ENCODE results near the gene CCN6. TPM values are rescaled to one million over a fixed set of nuclear protein-coding genes. Genes with fewer than 3 reads are reported as not detected.

The CCN6 gene
- total and polyA plus RNA-seq, 10 donors, result 0.03 TPM; not detected in 9

DNA sequence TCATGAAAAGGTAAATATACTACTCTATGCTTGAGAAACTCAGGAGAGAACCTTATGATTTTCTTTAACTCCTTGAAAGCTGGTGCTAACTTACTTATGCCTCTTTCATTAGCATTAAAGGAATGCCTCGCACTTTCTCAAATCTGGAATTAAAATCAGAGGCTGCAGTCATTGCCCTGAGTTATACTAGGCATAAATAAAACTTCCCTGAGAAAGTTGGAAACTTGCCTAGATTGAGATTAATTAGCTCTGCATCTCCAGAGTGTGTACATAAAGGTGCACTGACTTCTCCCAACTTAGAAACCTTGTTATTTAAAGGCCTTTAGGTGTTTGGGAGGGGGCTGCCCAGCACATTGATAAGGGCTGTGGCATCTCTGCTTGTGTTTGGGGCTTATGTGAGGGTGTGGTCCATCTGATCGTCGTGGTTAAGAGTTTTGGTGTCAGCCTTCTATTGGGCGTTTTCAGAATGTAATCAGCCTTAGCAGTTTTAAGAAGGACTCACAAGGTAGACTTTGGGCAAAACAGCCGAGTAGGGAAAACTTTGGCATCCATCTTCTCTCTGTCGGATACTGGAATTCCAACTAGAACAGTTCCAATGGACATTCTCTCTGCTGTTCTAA, 32.1 kb upstream of the CCN6 start:
- peaks cover 0 to 13% (median 7%) of the 10 kb centered on the region in 8 donors for H3K9me3 ChIP-seq
- no peak overlapping the region for H3K27ac ChIP-seq
- 67 to 84% (median 77%) methylated on average over 6 of the region's 6 CpGs for WGBS, 5 donors
- H3K27me3 ChIP-seq (replicated peaks in 1 of 7), result no peaks in the 10 kb centered on the region
- intact Hi-C loops (cut with DNase I; ENCODE audit: low total_unique reads), result no loop called here
- no peak overlapping the region for H3K4me3 ChIP-seq
- peaks cover 0 to under 1% (median 0%) of the 10 kb centered on the region in 6 donors for H3K4me1 ChIP-seq
- DNase-seq, result no peak
- no peak for TF ChIP-seq POLR2AphosphoS5 (IDR thresholded peaks at IDR 0.05)
- no peak for TF ChIP-seq POLR2A (IDR thresholded peaks at IDR 0.05)
- no peaks in the 10 kb centered on the region for H3K36me3 ChIP-seq

- peaks cover 0 to 10% (median 0%) of the 10 kb centered on the region in 6 donors for H3K4me1 ChIP-seq
Observed at GRCh38 chr6:112022749-112023148, 31.2 kb upstream of the CCN6 start.

GRCh38 chr6:112024464-112024863, 29.4 kb upstream of the CCN6 start:
- intact Hi-C loops (cut with DNase I; ENCODE audit: low total_unique reads), result no loop called here
- no peak for DNase-seq
- Histone ChIP-seq H3K36me3 (no peaks in the 10 kb centered on the region), H3K27me3 (replicated peaks in 1 of 7) (no peaks in the 10 kb centered on the region), H3K9me3 (peaks cover 0 to 13% (median 7%) of the 10 kb centered on the region in 8 donors), H3K4me1 (peaks cover 5 to 27% (median 17%) of the 10 kb centered on the region in 6 donors), H3K4me3 (no peak overlapping the region), H3K27ac (no peak overlapping the region)
- WGBS, 5 donors, result 94 to 97% (median 96%) methylated on average over 4 of the region's 4 CpGs
- TF ChIP-seq POLR2AphosphoS5 (IDR thresholded peaks at IDR 0.05), result no peak
- TF ChIP-seq, protein P1, sequence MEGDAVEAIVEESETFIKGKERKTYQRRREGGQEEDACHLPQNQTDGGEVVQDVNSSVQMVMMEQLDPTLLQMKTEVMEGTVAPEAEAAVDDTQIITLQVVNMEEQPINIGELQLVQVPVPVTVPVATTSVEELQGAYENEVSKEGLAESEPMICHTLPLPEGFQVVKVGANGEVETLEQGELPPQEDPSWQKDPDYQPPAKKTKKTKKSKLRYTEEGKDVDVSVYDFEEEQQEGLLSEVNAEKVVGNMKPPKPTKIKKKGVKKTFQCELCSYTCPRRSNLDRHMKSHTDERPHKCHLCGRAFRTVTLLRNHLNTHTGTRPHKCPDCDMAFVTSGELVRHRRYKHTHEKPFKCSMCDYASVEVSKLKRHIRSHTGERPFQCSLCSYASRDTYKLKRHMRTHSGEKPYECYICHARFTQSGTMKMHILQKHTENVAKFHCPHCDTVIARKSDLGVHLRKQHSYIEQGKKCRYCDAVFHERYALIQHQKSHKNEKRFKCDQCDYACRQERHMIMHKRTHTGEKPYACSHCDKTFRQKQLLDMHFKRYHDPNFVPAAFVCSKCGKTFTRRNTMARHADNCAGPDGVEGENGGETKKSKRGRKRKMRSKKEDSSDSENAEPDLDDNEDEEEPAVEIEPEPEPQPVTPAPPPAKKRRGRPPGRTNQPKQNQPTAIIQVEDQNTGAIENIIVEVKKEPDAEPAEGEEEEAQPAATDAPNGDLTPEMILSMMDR (IDR thresholded peaks at IDR 0.05 in 8 of 11, conservative IDR thresholded peaks at IDR 0.05 in 3 of 11), result no peak

More at GRCh38 chr6:112022749-112023148, 31.2 kb upstream of the CCN6 start:
- peaks cover 0 to 13% (median 7%) of the 10 kb centered on the region in 8 donors for H3K9me3 ChIP-seq
- H3K36me3 ChIP-seq, result no peaks in the 10 kb centered on the region
- H3K27me3 ChIP-seq (replicated peaks in 1 of 7), result no peaks in the 10 kb centered on the region
- no peak overlapping the region for H3K27ac ChIP-seq
- TF ChIP-seq, protein P1 (IDR thresholded peaks at IDR 0.05 in 8 of 11, conservative IDR thresholded peaks at IDR 0.05 in 3 of 11), result no peak
- TF ChIP-seq POLR2A (IDR thresholded peaks at IDR 0.05) (no peak), POLR2AphosphoS5 (IDR thresholded peaks at IDR 0.05) (no peak)
- no peak overlapping the region for H3K4me3 ChIP-seq
- no peak for DNase-seq
- intact Hi-C loops (cut with DNase I; ENCODE audit: low total_unique reads), result no loop called here

GRCh38 chr6:112026933-112027332, 27.0 kb upstream of the CCN6 start:
- intact Hi-C loops (cut with DNase I; ENCODE audit: low total_unique reads), result no loop called here
- peaks cover 0 to 13% (median 7%) of the 10 kb centered on the region in 8 donors for H3K9me3 ChIP-seq
- 94 to 100% (median 96%) methylated on average over 4 of the region's 4 CpGs for WGBS, 5 donors
- DNase-seq, result no peak
- peaks cover 5 to 39% (median 18%) of the 10 kb centered on the region in 6 donors for H3K4me1 ChIP-seq
- H3K36me3 ChIP-seq, result no peaks in the 10 kb centered on the region
- H3K27me3 ChIP-seq (replicated peaks in 1 of 7), result no peaks in the 10 kb centered on the region
- peak overlapping the region in 6 of 8 donors; percentile 46 to 81 (median 59) for H3K27ac ChIP-seq
- H3K4me3 ChIP-seq, result no peak overlapping the region
- no peak for TF ChIP-seq POLR2AphosphoS5 (IDR thresholded peaks at IDR 0.05)
- TF ChIP-seq POLR2A (IDR thresholded peaks at IDR 0.05), result no peak
- TF ChIP-seq, protein P1 (IDR thresholded peaks at IDR 0.05 in 8 of 11, conservative IDR thresholded peaks at IDR 0.05 in 3 of 11), result no peak

All from spleen (tissue), 11 donors.